Stimulated activated CD8-positive, alpha-beta memory T cell treated with anti-CD3 and anti-CD28 coated beads, Interleukin-12 subunit alpha, Interleukin-12 subunit beta, amount 100 ng/mL, for 4 hours (primary cell): ENCODE data around the gene ZNF366.

ENCODE experiments used
- DNase-seq: peaks from one replicate; pipeline ENCODE4 v3.0.0-alpha.2; 2020; ENCODE audit warnings: low read depth

ZNF366 gene, protein sequence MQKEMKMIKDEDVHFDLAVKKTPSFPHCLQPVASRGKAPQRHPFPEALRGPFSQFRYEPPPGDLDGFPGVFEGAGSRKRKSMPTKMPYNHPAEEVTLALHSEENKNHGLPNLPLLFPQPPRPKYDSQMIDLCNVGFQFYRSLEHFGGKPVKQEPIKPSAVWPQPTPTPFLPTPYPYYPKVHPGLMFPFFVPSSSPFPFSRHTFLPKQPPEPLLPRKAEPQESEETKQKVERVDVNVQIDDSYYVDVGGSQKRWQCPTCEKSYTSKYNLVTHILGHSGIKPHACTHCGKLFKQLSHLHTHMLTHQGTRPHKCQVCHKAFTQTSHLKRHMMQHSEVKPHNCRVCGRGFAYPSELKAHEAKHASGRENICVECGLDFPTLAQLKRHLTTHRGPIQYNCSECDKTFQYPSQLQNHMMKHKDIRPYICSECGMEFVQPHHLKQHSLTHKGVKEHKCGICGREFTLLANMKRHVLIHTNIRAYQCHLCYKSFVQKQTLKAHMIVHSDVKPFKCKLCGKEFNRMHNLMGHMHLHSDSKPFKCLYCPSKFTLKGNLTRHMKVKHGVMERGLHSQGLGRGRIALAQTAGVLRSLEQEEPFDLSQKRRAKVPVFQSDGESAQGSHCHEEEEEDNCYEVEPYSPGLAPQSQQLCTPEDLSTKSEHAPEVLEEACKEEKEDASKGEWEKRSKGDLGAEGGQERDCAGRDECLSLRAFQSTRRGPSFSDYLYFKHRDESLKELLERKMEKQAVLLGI

DNA sequence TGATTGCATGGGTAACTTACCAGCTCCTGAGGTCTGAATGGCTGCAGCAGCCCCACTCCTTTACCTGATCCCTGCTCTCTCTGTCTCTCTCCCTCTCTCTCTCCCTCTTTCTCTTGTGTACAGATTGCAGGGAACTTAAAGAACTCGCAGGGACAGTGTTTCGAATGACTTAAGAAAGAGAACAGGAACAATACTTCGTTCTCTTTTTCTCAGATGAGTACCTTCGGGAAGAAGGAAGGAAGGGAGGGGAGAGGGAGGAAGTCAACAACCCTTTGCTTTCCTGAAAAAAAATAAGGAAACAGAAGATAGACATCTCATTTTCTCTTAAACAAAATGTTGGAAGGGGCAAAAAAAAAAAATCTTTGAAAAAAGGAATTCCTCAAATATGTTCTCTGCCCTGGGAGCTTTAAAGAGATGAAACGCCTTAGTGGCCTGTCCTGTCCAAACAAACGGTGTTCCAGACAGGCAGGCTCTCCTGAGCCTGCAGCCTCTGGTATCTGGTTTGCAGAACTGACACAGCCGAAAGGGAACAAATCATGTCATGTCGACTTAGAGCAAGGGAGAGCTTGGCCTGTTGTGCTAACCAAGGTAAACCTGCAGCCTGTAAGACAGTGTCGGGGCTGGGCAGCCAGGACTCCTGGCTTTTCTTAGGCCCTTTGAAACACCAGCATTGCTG, at the start of gene ZNF366:
TSS of gene ZNF366 (minus strand) at position 180 of the 676 bp plus-strand sequence. CDS start 45,914 bp downstream, outside the sequence.
- DNase-seq, result no peak

DNA sequence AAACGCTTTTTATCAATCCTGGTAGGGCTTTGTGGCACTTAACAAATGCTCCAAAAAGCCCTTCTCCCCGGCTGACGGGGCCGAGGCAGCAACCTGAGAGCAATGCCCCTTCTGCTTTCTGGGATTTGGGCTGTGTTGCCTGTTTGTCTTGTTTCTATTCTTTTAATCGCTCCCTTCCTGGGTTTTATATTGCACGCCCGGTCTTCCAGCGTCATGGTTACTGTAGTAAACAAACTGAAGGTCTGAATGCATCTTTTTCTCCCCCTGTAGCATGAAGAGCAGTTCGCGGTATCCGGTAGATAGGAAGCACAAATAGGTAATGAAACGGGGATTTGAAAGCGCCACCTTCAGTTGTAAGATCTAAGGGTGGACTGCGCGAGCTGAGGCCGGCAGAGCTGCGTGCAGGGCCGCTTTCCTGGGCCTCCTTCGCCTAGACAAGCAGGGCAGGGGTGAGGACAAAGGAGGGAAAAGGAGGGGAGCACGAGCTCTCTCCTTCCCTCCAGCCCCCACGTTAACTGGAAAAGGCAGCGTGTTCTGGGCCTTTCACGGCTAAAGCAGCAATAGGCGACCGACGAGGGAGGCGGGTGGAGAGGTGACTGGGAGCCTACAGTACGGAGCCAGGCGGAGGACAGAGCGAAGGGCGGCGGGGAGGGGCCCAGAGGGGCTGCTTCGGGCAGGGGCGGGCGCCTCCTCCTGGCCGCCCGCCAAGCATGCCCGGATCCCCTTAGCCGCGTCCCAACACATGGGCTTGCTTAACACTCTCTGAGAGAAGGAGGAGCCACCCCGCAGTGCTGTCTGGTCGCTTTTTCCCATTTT, 49.3 kb upstream of the ZNF366 start:
- DNase-seq, result no peak

DNA sequence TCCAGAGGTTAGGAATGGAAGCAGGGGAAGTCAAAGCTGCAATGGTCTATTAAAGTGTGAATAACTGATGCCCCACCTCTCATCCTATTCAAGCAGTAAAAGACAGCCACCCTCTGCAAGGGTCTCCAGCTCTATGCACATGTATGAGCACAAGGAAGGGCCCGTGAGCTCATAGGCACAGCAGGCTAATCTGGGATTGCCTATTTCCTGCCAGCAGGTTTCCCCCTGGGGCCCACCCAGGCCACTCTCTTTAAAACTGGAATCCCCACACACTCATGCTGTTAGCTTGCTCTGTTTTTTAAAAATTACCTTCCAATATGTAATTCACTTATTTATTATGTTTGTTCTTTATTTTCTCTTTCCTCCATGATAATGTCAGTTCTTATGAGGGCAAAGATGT, 48.7 kb upstream of the ZNF366 start:
- no peak for DNase-seq

DNA sequence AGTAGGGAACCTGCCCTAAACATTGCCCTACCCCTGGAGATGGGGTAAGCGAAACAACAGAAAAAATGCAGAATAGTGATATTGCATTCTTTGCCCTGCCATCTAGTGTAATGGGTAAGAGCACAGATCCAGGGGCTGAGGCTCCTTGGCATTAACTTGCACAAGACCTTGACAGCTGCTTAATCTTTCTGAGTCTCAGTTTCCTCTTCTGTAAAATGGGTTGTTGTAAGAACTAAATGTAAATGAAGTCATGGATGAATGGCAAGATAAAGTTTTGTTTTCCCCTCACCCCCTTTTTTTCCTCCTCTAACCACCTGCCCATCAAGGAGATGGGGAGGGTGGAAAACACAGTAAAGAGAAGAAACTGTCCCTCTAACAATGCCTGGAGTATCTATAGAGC, 47.7 kb upstream of the ZNF366 start:
- no peak for DNase-seq

DNA sequence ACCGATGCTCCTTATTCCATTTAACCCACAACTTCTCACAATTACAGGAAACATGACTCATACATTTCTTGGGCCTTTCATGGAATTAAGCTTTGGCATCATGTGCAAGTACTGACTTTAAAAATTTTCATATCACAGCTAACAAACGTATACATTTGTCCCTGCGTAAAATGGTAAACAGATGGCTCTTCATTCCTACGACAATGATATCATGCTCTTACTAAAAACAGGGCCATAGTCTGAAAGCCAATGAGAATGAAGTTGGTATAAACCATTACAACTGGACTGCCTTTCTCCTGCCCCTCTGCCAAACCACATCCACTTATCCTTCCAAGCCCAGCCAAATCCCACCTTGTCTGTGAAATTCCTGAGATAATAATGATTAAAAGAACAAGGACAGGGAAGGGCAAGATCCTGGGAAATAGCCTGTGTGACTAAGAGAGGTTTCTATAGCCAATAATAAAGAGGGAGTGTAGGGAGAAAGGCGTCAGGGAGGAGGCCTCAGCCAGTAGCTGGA, 44.9 kb upstream of the ZNF366 start:
- no peak for DNase-seq

DNA sequence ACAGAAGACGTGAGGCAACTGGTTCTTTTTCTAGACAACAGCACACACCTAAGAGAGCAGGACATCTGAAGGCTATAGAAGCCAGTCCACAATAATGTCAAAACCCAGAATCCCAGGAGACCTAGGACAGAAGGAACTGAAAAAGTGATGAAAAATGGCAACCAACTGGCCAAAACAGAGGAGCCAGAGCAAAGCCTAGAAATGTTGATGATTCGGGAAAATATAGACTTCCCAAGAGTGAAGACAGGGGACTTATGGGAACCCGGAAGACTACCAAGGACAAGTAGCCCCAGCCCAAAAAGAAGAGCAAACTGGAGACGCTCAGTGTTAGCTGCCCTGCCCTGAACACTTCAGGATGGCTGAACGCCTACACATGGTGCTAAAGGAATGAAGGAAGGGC, 43.4 kb upstream of the ZNF366 start:
- DNase-seq, result no peak

DNA sequence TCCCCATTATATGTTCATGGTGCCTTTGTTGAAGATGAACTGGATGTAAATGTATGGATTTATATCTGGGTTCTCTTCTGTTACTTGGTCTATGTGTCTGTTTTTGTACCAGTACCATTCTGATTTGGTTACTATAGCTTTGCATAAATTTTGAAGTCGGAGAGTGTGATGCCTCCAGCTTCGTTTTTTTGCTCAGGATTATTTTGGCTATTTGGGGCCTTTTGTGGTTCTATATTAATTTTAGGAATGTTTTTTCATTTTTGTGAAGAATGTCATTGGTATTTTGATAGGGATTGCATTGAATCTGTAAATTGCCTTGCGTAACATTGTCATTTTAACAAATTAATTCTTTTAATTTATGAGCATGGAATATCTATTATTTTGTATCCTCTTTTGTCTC, 36.6 kb upstream of the ZNF366 start:
- DNase-seq, result no peak

DNA sequence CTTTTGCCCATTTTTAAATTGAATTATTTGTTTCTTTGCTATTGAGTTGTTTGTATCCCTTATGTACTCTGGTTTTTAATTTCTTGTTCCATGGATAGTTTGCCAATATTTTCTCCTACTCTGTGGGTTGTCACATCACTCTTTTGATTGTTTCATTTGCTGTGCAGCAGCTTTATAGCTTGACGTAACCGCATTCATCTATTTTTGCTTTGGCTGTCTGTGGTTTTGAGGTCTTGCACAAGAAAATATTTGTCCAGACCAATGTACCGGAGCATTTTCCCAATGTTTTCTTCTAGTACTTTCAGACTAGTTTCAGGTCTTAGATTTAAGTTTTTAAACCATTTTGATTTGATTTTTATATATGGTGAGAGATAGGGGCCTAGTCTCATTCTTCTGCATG, 36.2 kb upstream of the ZNF366 start:
- no peak for DNase-seq

DNA sequence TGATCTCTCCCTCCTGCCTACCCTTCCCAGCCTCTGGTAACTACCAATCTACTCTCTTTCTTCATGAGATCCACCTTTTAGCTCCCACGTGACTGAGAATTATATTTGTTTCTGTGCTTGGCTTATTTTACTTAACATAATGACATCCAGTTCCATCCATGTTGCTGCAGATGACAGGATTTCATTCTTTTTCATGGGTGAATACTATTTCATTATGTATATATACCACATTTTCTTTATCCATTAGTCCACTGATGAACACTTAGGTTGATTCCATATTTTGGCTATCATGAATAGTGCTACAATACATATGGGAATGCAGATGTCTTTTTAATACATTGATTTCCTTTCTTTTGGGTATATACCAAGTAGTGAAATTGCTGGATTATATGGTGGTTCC, 35.5 kb upstream of the ZNF366 start:
- no peak for DNase-seq

DNA sequence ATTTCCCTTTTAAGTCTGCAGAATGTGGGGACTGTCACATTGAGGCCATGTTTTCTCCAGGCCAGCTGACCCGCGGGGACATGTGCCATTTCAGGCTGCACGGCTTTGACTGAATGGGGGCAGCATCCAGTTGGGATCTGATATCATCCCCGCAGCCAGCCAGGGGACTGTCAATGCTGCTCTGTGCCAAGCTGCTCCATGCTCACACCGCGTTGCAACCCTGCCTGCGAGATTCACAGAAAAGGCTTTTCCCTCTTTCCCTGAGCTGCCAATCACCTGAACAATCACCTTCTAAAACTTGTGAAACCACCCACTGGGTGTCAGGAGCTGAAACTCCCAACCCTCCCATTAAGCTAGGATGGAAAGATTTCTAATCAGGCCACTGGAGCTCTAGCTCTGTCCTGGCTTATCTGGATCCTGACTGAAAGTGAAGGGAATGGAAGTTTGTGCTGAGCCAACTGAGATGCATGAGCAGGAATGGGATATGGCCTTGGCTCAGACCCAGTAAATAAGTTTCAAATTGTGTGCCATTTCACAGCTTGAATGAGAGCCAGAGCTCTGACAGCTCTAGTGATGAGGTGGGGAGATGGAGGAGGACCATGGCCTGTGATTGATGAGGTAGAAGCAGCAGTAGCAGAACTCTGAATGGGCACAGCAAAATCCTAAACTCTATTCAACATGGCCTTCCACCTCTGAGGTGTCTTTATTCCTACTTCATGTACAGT, 34.5 kb upstream of the ZNF366 start:
- DNase-seq, result no peak

DNA sequence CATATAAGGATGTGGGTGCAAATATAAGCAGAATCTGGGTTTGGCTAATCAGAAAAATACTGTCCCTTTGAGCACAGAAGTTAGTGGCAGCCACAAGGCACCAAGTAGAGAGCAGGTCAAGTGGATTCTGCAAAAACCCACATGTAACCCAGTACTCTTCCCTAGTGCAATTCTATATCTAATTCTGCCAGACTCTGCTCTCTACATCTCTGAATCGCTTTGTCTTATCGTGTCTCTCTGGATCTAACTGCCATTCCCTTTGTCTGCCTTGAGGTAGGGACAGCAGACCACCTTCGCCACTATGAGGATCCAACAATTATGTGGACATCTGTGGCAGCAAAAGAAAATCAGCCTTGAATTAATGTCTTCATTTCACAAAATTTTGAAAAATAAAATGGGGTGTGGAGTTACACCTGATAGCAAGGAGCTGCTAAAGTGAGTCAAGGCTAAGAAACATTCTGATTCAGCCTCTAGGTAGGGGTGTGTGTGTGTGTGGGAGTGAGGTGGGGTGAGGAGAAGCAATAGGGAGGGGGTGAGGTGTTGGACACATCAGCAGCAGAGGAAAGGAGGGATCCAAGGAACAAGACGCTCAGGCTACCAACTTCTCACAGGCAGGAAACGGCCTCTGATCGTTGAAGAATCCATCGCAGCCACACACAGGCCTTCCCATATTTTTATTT, 33.7 kb upstream of the ZNF366 start:
- DNase-seq, result no peak

DNA sequence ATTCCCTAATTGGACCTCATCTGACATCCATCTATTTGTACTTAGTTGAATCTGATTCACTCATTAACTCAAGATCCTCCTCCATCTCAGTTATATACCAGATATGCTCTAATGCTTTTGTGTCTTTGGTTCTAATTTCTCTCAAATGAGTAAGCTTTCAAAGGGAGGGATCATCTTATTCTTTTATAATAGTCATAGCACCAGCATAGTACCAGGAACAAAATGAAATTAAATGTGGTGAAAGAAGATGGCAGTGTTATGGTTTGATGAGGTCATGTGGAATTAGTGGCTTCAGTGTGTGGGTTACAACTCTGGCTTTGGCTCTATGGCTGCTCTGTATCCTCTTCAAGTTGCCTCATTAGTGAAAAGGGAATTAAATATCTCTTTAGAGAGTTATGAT, 32.5 kb upstream of the ZNF366 start:
- DNase-seq, result no peak

DNA sequence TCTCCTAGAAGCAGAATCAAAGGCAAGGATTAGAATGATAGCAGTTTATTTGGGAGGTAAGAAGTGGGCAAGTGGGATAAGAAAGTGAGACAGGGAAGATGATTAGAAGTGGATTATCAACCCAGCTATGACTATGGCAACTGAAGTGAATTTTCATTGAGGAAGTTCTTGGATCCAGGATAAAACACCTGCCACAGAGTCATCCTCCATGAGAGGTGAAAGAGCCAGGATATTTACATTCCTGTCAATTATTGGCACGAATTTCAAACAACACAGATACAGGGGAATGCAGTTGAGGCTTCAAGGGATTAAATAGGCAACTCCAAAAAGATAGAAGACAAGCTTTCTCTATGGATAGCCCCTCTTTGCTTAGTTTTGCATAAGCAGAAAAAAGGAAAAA, 31.8 kb upstream of the ZNF366 start:
- no peak for DNase-seq

DNA sequence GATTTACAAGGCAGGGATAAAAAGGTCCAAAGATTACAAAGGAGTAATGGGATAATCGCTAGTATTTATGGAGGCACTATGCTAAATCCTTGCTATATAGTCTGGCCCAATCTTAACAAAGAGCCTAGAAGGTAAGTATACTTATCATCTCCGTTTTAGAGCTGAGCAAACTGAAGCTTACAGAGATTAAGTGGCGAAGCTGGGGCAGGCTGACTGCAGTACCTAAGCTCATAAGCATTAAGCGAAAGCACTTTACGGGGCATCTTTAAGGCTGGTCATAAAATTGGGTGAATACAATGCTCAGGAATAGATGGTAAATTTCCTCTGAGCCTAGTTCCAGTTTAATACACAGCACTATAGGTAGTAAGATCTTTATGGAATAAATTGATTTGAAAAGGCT, 30.0 kb upstream of the ZNF366 start:
- no peak for DNase-seq

DNA sequence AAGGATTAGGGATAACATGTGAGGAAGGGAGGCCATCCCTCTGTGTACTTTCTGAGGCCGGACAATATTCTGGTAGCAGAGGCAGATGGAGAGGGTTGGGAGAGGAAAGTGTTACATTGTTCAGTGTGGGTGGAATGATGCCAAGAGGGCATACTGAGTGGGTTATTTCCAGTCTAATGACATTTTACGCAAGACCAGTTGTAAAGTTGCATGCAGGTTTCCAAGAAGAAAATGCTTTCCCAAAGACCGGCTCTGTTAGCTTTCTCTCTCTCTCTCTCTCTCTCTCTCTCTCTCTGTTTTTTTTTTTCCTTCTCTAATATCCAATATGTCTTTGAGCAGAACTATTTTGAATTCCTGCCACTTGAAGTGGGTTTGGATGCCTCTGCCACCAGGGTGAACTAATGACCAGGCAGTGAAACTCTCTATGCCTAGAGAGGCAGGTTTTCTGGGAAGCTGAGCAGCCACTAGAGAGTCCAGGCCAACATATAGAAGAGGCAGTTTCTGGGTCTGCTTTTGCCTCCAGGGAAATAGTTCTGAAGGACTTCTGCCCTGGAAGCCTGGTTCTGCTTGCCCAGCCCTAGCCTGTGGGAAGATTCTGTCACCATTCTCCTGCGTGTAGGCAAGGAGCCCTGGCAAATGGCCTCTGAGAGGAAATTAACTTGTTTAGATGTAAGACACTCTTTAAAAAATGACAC, 24.4 kb upstream of the ZNF366 start:
- DNase-seq, result no peak

DNA sequence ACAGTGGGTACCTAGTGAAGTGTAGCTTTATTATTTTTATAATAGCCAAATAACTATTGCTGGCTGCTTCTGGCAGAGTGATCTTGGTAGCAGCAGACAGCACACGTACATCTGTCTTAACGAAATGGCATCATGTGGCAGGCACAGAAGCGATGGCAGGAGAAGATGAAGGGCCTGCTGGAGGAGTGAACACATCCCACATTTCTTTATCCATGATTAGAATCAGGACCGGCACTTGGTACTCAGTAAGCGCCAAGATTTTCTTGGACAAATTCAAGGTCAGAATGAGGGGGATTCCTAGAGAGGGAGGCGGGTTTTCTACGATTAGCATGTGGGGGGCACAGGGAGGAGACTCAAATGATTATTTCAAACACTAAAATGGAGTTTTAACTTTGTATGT, 23.0 kb upstream of the ZNF366 start:
- DNase-seq, result no peak

DNA sequence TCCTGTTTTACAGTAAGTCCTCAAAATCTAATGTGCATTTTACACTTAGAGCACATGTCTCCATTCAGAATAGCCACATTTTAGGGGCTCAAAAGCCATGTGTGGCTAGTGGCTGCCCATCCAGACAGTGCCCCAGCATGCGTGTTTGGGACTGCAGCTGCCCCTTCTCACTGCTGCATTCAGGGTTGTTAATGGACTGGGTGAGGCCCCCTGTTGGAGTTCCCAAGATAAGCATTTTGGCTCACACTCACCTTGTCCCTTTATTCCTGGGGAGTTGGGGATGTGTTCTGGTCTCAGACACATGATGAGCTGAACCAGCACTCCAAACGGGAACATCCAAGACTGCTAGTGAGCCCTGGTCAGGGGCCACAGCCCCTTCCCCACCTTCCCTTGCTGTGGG, 22.2 kb upstream of the ZNF366 start:
- no peak for DNase-seq

DNA sequence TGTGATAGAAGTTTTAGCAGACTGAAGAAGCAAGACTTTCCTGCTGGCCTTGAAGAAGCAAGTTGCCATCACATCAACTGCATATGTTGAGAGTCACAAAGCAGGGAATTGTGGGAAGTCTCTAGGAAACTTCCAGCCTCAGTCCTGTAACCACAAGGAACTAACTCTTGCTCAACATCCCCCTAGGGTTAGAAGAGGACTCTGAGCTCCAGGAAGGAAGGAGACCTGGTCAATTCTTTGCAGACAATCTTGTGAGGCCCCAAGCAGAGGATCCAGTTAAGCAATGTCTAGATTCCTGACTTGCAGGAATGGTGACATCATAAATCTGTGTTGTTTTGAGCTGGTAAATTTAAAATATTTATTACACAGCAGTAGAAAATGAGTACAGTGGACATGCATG, 18.6 kb upstream of the ZNF366 start:
- no peak for DNase-seq

DNA sequence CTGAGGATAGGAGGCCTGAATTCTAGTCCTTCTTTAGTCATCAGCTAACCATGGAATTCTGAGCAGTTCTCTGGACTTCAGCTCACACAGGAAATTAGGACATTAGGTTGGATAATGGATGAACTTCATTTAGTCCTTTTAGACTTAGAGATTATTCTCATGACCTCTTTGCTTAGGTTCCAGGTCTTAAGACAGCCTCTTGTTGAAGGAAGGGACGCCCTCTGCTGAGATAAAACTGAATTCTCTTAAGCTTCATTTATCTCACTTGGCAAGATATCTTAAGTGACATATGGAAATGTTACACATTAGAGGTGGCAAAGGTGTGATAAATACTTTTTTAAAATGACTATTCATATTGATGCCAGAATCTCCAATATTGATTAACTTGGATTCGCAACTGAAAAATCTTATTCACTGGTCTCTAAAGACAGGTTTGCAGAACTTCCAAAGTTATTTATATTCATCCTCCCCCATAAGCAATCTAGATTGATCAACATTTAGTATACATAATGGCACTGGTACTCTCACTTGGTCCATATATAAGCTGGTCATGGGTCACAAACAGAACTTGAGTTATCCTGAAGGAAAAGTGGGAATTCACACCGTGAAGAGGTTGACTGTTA, 16.9 kb upstream of the ZNF366 start:
- DNase-seq, result no peak

DNA sequence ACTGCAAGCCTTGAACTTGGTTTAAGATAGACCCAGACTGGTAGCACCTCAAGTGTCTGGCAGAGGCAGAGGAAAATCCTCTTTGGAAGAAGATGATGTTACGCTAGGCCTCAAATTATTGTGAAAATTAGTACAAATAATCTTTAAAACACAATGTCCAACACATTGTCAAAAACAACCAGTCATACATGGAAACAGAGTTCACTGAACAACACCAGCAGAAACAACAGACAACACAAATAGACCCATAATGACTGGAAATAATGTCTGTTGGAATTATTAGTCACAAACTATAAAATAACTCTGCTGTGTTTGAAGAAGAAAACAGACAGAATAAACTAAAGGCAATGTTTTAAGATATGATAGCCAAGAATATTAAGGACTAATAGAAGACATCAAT, 15.4 kb upstream of the ZNF366 start:
- DNase-seq, result no peak
